T47D (cell line): ENCODE measurements around the gene TMEM203.
A peak's percentile ranks its signal among the peaks of the same experiment; 100 is the strongest.

Experiments used
- DNase-seq, 2 experiments: peaks; one replicate each; pipeline versions ENCODE4 v3.0.0 to v3.0.0-alpha.2; 2011 to 2012; ENCODE audit warnings: low read depth in 1 of 2, low spot score in 1 of 2
- JUND ChIP-seq: IDR thresholded peaks from 2 replicates; pipeline ENCODE4 v1.6.1; 2012; ENCODE audit warnings: low read depth
- in situ Hi-C: cut with HindIII; loops from 2 replicates; pipeline ENCODE4 v1.10.0; 2016; ENCODE audit warnings: low sequenced_read_pairs, low pct_unique_long_range_greater_than_20kb

The TMEM203 gene

DNA sequence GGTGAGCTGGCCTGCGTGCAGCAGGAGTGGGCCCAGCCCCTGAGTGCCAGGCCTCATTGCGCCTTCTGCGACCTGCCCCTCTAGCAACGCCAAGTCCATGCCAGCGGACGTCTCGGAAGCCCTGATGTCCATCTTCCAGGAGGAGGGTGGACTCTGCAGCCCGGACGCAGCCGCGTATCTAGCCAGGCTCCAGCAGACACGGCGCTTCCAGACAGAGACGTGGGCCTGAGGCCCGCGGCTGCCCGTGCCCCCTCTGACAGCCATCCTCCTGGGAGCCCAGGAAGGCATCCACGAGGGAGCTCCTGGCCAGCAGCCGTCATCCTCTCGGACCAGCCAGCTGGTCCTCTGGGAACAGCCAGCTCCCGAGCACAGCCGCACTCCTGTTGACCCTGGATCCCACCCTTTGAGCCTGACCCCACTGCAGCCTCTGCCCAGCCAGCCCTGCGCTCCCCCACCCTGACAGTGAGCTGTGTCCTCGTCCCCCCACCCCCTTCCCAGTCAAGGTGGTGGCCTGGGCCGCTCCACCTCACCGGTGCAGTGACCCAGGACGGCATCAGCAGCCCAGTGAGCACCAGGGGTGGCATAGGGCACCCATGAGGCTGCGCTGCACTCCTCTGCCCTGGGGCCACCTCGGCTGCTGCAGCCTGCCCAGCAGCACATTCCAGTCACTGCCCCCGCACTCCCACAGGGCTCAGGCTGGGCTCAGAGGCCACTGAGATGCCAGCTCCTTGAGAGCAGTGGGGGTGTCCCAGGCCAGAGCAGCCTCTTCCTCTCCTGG is 10.9 kb upstream of the TMEM203 start:
- DNase-seq, result no peak
- in situ Hi-C loops, result no loop called here
- TF ChIP-seq JUND, result no peak

DNA sequence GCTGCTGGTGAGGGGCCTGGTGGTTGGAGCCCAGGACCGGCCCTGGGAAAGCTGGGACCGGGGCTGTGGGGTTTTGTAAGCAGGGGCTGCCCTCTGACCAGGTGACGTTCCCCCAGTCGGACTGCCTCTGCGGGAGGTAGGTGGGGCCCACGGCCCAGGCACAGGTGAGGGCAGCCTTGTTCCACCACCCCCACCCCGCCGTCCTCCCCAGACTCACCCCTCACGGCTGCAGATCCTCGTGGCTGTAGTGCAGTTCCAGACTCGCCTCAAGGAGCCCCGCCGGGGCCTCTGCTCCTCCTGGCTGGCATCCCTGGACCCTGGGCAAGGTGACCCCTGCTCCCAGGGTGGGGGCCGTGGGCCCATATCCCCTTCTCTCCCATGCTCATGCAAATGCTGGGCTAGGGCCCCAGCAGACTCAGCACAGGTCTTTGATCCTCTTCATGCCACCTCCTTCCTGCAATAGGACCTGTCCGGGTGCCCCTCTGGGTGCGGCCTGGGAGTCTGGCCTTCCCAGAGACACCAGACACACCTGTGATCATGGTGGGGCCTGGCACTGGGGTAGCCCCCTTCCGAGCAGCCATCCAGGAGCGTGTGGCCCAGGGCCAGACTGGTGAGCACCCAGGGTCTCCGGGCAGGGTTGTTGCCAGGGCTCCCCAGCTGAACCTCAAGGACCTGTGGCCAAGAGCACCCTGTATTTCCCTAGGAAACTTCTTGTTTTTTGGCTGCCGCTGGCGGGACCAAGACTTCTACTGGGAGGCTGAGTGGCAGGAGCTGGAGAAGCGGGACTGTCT is 9.9 kb upstream of the TMEM203 start:
- in situ Hi-C loops, result no loop called here
- no peak for TF ChIP-seq JUND
- DNase-seq, result no peak

DNA sequence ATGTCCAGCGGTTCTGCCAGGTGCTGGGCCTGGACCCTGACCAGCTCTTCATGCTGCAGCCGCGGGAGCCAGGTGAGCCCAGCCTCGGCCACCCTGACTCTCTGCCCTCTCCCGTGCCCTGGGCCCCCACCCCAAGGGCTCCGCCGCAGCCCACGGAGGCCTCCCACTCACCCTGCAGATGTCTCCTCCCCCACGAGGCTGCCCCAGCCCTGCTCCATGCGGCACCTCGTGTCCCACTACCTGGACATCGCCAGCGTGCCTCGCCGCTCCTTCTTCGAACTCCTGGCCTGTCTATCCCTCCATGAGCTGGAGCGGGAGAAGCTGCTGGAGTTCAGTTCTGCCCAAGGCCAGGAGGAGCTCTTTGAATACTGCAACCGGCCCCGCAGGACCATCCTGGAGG is 9.2 kb upstream of the TMEM203 start:
- DNase-seq, result no peak
- in situ Hi-C loops, result no loop called here
- TF ChIP-seq JUND, result no peak

DNA sequence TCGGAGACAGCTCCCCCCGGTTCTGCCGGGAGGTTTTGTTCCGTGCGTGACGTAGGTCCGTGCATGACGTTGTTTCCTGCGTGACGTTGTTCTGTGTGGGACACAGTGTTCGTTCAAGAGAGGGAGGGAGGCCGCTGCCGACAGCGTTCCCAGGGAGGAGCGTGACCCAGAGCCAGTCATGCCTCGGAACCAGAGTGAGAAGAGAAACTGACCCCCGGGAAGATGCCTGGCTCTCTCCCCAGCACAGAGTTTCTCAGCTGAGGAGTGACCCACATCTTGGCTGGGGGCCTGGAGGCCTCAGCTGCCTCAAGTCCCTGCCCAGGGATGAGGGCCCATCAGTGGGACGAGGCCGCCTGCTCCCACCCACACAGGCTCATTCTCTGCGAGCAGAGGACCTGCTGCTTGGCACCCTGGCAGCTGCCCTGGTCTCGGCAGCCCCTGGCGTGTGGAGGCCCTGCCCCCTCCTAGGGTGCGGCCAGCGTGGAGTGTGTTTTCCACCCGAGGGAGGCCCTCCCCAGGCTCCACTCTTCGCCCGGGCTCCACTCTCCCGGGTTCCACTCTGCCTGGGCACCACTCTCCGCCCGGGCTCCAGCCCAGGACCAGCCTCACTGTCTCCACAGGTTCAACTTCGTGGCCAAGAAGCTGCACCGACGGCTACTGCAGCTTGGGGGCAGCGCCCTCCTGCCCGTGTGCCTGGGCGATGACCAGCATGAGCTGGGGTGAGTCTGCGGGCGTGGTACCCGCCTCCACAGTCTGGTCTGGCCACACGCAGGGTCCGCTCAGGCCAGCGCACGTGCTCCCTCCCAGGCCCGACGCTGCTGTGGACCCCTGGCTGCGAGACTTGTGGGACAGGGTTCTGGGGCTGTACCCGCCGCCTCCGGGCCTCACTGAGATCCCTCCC is 8.0 kb upstream of the TMEM203 start:
- DNase-seq, result no peak
- TF ChIP-seq JUND, result no peak
- in situ Hi-C loops, result no loop called here

DNA sequence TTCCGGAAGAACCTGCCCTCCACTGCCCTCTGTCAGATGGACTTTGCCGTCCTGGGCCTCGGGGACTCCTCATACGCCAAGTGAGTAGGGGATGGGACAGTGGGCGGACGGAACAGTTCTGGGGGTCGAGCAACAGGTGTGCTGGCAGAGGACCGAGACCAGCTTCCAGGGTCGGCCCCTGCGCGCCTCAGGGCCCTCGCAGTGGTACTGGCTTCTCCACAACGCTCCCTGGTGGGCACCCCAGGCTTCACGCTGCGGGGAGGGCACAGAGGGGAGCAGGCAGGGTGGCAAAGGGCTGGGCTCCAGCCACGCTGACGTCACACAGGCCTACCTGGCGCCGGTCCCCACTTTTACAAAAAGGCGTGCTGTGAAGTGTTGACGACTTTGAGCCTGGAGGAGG is 7.1 kb upstream of the TMEM203 start:
- no peak for TF ChIP-seq JUND
- in situ Hi-C loops, result no loop called here
- no peak for DNase-seq

DNA sequence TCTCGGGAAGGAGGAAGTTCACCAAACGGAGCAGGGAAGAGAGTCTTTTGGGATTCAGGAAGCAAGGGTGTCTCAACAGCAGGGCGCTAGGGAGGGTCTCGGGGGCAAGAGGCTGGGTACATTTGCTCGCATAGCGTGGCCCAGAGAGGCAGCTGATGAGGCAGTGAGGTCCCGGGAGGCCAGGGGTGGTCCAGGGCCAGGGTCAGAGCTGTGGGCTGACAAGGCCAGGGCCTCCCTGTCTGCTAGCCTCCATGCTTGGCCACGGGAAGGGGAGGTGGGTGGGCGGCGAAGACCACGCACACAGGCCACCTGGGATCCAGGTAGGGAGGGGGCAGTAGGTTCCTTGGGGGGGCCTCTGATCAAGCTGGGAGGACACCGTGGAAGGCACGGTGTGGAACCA is 6.1 kb upstream of the TMEM203 start:
- TF ChIP-seq JUND, result no peak
- in situ Hi-C loops, result no loop called here
- DNase-seq, result no peak

DNA sequence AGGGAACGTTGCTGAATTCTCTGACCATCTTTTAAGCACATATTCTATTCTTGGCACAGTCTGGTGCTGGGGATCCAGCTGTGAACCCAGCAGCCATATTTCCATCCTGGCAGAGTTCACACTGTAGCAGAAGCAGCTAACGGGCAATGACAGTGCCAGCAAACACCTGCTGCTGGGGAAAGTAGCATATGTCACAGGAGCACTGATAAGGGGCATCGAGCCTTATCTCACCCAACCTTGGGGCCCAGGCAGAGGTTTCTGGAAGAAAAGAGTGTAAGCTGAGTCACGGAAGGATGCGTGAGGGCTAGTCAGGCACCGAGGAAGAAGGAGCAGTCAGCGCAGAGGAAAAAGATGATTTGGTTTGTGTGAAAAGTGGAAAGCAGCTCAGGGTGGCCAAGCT is 1.2 kb upstream of the TMEM203 start:
- in situ Hi-C loops, result no loop called here
- TF ChIP-seq JUND, result no peak
- no peak for DNase-seq

DNA sequence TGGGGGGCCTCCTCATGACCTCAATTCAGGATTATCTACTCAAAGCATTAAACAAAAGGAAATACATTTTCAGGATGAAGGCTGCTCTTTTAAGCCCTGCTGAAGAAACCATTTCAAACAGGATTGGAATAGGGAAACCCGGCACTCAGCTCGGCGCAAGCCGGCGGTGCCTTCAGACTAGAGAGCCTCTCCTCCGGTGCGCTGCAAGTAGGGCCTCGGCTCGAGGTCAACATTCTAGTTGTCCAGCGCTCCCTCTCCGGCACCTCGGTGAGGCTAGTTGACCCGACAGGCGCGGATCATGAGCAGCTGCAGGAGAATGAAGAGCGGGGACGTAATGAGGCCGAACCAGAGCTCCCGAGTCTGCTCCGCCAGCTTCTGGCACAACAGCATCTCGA is 720 bp downstream of the TMEM203 start:
- in situ Hi-C loops, result no loop called here
- DNase-seq, result no peak
- no peak for TF ChIP-seq JUND

DNA sequence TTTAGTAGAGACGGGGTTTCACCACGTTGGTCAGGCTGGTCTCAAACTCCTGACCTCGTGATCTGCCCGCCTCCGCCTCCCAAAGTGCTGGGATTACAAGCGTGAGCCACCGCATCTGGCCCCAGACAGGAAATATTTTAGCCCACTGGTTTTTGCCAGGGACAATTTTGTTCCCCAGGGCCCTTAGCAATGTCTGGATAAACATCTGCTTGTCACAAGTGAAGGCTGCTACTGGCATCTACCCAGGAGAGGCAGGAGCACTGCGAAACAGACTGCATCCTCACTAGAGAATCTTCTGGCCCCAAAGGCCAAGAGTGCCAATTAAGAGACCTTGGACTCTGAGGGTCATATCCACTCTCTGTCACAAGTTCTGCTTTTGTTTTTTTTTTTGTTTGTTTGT is 2.5 kb downstream of the TMEM203 start:
- no peak for DNase-seq
- in situ Hi-C loops, result no loop called here
- TF ChIP-seq JUND, result no peak

DNA sequence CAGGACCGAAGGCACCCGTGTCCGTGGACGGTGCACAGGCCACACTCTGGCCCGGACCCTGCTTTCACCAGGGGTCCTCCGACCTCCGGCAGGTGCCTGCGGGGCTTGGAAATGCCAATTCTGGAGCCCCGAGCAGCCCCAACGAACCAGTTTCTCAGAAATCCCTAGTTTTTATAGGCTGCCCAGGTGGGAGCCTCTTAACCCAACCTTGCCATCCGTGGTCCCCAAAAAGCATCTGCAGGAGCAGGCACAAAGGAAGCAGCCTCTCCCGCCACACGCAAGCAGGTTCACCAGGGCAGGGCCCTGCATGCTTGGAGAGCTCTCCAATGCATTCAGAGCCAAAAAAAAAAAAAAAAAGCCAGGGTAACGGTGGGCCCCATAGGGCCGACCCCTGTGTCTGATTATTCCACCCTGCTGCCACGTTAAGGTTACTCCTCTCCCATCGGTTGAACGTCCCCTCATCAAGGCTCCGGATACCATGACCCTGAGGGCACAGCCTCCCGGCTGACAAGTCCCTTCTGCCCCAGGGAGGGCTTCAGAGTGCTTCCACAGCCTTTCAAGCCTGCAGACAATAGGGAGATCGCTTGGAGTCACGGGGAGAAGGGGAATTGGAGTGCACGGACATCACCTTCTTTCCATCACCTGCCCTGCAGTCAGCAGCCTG is 4.1 kb downstream of the TMEM203 start:
- no peak for DNase-seq
- in situ Hi-C loops, result no loop called here
- TF ChIP-seq JUND, result no peak

DNA sequence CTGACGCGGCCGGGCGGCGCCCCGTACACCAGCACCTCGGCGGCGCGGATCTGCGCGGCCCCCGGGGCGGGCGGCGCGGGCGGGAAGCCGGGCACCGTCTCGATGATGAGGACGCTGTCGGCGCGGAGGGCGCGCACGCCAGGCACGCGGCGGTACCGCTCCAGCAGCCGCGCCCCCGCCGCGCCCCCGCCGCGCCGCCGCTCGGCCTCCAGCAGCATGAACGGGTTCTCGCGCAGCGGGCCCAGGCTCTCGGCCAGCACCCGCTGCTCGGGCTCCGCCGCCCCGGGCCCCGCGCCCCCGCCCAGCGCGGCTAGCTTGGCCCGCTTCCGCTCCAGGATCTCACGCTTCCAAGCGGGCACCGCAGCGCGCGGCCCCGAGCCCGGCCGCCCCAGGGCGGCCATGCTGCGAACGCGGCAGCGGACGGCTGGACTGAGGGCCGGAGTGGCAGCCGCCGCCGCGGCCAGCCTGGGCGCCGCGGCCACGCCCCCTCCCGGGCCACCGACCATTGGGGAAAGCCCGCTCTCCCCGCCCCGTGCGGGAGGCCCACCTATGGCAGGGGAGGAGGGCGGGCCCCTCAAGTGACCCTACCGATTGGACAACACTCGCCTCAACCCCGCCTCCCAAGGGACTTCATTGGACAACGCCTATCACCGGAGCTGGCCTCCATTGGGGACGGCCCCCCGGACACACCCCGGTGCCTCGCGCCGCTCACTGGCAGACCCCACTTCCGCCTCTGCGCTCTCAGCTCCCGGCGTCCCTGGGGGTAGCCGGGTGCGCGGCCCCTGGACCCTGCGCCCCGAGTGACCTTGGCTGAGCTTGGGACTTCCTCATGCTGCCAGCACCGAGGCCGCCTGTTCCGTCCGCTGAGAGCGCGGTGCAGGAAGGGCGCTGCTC is 4.9 kb downstream of the TMEM203 start, which contains the start of gene TPRN:
Gene TPRN, minus strand, starts transcription at position 431 of the 894 bp plus-strand sequence. Its CDS starts 30 bp downstream, at position 401.
- no peak for TF ChIP-seq JUND
- in situ Hi-C loops, result no loop called here
- DNase-seq, result peak; percentile 99 to 100
